ENCODE data around the gene TMEM161A.

The TMEM161A gene

GRCh38 chr19:19123386-19123785, 14.9 kb downstream of the TMEM161A start:
- in situ Hi-C loops (cut with MboI; ENCODE audit: low sequenced_read_pairs, unreplicated experiment): no loop called here
- TF ChIP-seq CTCF (IDR thresholded peaks at IDR 0.05; ENCODE audit: borderline replicate concordance, control extremely low read depth, extremely low read depth, insufficient read depth, missing control alignments): no peak
- no peak for DNase-seq (ENCODE audit: low spot score)

GRCh38 chr19:19122902-19123301, 15.4 kb downstream of the TMEM161A start:
- no peak for DNase-seq (ENCODE audit: low spot score)
- in situ Hi-C loops (cut with MboI; ENCODE audit: low sequenced_read_pairs, unreplicated experiment): no loop called here
- no peak for TF ChIP-seq CTCF (IDR thresholded peaks at IDR 0.05; ENCODE audit: borderline replicate concordance, control extremely low read depth, extremely low read depth, insufficient read depth, missing control alignments)

DNA sequence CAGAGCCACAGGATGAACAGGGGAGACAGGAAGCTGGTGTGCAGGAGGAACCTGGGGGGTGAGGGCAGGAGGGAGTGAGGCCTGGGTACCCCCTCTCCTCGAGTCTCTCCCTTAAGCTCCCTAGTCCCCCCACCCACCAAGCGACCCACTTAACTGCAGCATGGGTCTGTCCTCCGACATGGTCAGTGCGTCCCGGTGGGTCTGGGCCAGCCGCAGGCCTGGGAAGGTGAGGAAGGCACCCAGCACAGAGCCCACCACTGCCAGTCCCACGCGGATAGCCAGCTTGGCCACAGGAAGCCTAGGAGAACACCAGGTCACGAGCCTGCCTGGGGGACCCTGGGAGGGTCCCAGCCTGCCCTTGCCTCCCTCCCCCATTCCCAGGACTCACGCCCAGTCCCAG, 16.9 kb downstream of the TMEM161A start:
- in situ Hi-C loops (cut with MboI; ENCODE audit: low sequenced_read_pairs, unreplicated experiment): no loop called here
- TF ChIP-seq CTCF (IDR thresholded peaks at IDR 0.05; ENCODE audit: borderline replicate concordance, control extremely low read depth, extremely low read depth, insufficient read depth, missing control alignments): no peak
- DNase-seq (ENCODE audit: low spot score): no peak

DNA sequence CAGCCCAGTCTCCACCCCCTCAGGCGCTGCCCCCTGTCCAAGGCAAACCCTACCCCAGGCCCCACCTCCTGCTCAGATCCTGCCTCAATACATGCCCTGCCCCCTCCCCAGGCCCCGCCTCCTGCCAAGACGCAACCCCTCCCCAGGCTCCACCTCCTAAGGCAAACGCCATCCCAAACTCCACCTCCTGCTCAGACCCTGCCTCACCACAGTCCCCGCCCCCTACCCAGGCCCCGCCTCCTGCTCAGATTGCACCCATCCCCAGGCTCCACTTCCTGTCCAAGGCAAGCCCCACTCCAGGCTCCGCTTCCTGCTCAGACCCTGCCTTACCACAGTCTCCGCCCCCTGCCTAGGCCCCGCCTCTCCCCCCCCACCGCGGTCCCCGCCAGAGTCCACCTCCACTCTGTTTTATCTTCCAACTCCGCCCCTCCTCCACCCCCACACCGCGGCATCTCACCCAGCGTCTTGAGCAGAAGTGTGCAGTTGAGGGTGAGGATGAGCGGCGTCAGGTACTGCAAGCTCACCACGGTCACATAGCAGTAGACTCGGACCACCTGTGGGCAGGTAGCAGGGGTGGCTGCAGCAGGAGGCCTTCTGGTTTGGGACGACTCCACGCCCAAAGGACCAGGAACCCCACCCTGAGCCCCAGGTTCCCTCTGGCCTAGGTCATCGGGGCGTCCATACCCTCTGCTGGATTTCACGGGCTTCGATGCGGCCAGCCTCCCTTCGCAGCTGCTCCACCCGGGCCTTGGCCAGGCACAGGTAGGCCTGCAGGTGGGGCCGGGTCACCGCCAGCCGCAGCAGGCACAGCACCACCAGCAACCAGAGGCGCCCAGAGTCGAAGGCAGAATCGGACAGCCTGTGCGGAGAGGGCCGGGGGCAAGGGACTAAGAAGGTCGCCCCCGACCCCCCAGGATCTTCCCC, 17.7 kb downstream of the TMEM161A start:
- in situ Hi-C loops (cut with MboI; ENCODE audit: low sequenced_read_pairs, unreplicated experiment): no loop called here
- TF ChIP-seq CTCF (IDR thresholded peaks at IDR 0.05; ENCODE audit: borderline replicate concordance, control extremely low read depth, extremely low read depth, insufficient read depth, missing control alignments): no peak
- DNase-seq (ENCODE audit: low spot score): no peak

- TF ChIP-seq CTCF (IDR thresholded peaks at IDR 0.05; ENCODE audit: borderline replicate concordance, control extremely low read depth, extremely low read depth, insufficient read depth, missing control alignments): no peak
- in situ Hi-C loops (cut with MboI; ENCODE audit: low sequenced_read_pairs, unreplicated experiment): no loop called here
- DNase-seq (ENCODE audit: low spot score): no peak
These were observed 18.7 kb downstream of the TMEM161A start for GRCh38 chr19:19119325-19120237.

- in situ Hi-C loops (cut with MboI; ENCODE audit: low sequenced_read_pairs, unreplicated experiment): no loop called here
- DNase-seq (ENCODE audit: low spot score): peak; percentile 79
- peak; percentile 58 for TF ChIP-seq CTCF (IDR thresholded peaks at IDR 0.05; ENCODE audit: borderline replicate concordance, control extremely low read depth, extremely low read depth, insufficient read depth, missing control alignments)
These were observed 22.3 kb downstream of the TMEM161A start for GRCh38 chr19:19115954-19116353.
